ENCODE results near the gene LPP.

Gene LPP

DNA sequence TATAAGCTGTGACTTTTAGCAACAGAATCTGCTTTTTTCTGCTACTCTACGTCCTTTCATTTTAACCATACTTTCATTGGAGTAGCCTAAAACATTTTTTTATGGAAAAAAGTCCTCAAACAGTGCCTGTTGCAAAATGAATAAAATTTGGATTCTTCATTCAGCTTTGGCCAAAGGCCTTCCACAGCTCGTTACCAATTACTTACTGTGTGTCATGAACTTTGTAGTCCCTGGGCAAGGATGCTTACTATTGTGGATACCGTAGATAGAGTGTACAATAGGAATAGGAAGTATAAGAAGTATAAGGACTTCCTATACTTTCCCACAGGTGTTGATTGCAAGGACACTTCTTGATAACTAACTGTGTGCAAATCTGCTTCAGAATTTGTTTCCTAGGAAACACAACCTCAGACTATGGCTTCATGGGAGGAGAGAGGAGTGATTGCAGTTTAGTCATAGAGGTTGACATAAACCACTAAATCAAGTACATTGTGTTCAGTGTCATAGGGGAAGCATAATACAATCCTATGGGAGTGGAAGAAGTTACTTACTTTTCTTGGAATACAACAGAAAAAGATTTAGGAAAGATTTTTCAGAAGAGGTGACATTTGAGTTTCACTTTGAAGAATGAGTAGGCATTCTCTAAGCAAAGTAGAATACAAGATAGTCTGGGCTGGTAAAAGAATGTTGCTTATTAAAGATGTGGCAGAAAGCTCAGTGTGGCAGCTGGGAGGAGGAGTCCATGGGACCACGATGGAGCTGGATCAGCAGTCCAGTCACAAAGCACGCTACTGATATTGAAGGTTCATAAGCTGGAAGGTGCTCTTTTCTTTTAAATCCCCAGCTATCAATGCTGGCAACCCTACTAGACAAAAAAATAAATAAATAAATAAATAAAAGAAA is 708.1 kb downstream of the LPP start:
- no peak for DNase-seq
- in situ Hi-C loops (cut with HindIII; ENCODE audit: low pct_ligation_motif_present, low pct_unique_long_range_greater_than_20kb, low sequenced_read_pairs) = no loop called here

DNA sequence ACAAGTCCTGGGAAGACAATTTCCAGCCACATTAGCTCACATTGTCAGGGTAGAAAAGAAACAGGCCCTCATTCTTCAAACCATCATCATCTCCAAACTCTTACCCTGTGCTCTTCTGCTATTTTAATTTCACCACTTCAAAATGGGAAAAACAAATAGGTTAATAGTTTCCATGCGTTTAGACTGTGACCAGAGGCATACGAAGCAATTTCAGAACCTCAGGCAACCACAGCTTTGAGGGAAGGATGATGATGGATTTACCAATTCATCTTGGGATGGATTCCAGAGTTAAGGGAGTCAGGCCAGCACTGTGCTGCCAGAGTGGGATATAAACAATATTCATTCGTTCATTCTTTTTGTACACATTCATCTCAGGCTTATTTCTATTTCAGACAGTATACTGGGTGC is 710.0 kb downstream of the LPP start:
- in situ Hi-C loops (cut with HindIII; ENCODE audit: low pct_ligation_motif_present, low pct_unique_long_range_greater_than_20kb, low sequenced_read_pairs) = no loop called here
- no peak for DNase-seq

DNA sequence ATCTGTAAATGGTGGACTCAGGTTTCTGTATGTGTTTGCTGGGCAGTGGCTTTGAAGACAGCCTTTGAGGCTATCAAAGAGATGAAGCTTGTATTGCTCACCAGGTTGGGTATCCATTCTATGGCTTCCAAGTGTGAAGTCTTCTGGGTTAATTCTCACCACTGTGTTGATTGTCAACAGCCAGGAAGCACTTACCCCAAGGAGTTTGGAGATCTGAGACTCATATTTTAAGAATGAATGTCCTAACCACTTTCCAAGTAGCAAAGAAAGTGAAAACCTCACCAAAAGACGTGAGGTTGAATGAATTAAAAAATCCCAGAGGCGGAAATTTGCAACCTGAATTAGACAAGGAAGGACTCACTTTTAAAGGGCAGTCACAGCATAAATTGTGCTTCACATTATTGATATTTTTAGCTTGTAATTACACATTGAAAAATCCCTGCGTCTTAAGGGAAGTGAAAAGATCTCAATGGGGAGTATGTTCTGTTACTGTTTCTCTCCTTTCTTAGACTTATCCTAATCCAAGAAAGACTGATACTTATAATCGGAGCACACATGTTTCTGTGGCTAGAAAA is 713.8 kb downstream of the LPP start:
- no peak for DNase-seq
- in situ Hi-C loops (cut with HindIII; ENCODE audit: low pct_ligation_motif_present, low pct_unique_long_range_greater_than_20kb, low sequenced_read_pairs) = no loop called here

DNA sequence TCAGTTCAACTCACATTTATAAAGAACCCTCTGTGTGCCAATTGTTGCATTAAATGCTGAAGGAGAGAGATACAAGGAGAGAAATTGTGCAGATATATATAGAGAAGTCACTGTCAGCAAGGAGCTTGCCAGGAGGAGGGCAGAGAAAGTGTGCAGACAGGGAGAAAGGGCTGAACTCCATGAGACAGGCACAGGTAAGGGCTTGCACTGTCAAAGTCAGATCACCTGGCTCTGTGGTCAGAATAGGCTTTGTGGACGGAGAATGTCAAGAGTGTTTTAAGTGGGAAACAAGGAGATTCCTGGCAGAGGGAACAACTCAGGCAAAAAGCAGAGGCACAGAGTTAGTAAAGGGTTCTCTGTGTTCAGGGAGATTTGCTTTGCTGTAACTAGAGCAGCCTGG is 714.8 kb downstream of the LPP start:
- in situ Hi-C loops (cut with HindIII; ENCODE audit: low pct_ligation_motif_present, low pct_unique_long_range_greater_than_20kb, low sequenced_read_pairs) = no loop called here
- DNase-seq = no peak

DNA sequence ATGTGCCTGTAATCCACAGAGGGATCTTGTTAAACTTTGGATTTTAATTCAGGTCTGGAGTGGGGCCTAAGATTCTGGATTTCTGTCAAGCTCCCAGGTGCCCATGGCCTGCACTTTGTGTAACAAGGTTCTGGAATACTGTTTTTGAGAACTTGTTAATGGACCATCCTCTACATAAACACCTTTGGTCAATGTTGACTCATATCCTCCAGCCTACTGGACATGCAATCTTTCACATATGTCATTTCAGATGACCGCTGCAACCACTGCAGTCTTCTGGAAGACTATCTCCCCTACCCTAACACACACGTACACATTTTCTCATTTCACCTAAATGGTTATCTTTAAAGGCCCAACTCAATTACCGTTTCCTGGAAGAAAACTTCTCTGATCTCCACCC is 715.7 kb downstream of the LPP start:
- in situ Hi-C loops (cut with HindIII; ENCODE audit: low pct_ligation_motif_present, low pct_unique_long_range_greater_than_20kb, low sequenced_read_pairs) = no loop called here
- DNase-seq = no peak

DNA sequence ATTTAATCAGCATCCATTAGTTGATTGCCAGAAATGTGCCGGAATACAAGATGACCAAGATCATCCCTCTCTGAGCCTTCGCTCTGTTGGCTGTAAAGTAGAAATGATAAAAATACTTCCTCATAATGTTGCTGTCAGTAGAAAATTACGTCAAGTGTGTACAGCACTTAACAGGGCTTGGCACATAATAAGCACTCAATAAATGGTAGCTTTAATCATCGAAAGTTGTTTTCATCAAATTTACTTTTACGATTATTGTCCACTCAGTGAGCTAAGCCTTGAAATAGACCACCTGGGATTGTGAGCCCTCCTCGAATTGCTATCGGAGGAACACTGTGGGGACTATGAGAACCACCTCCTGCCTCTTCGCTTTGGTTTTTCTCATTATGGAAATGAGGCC is 716.5 kb downstream of the LPP start:
- in situ Hi-C loops (cut with HindIII; ENCODE audit: low pct_ligation_motif_present, low pct_unique_long_range_greater_than_20kb, low sequenced_read_pairs) = no loop called here
- DNase-seq = no peak

DNA sequence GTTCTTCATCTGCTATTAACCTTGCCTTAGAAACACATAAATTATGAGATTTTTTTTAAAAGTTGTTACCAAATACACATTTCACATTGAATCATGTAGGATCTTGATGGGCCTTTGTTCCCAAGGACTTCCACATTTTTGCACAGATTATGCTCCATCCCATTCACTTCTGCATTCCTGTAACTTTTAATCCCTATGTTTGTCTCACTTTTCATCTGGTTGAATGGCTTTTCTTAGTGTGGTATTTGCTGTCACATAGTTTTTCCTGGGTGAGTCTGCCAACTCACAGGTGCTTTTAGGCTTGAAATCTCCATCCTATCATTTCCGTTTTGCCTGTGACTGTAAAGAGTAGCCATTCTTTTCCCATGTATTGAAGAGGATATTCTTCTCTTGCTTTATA is 720.6 kb downstream of the LPP start:
- in situ Hi-C loops (cut with HindIII; ENCODE audit: low pct_ligation_motif_present, low pct_unique_long_range_greater_than_20kb, low sequenced_read_pairs) = no loop called here
- no peak for DNase-seq

DNA sequence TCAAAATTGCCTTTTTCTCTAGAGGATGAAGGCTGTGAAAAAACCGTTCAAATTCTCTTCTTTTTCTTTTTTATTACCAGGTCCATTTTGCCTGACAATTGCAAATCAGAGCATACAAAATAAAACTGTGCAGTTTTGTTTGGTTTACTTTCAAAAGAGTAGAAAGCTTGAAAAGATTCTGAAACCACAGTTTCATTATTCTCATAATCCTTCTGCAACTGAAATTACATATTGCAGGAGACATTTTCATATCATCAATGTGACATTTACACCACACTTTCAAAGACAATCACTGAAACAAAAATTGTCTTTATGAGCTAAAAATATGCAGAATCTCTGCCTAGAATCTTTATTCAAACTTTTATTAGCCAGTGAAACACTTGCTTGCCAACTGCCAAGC is 721.5 kb downstream of the LPP start:
- in situ Hi-C loops (cut with HindIII; ENCODE audit: low pct_ligation_motif_present, low pct_unique_long_range_greater_than_20kb, low sequenced_read_pairs) = no loop called here
- DNase-seq = no peak

DNA sequence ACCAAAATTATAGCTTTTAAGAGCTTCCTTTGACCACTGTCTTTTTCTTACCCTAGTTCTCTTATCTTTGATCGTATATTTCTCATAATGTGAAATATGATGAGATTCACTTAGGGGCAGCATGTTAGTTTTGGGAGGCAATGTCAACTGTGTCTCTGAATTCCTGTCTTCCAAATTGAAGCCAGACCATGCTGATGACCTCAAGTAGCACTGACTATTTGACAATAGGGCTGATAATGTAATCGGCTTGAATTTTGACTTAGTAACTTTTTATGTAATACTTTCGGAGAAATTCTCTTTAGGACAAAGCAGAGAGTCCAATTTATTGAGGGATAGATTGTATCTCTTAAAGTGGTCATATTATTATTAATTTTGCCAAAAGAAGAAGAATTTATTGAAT is 722.4 kb downstream of the LPP start:
- in situ Hi-C loops (cut with HindIII; ENCODE audit: low pct_ligation_motif_present, low pct_unique_long_range_greater_than_20kb, low sequenced_read_pairs) = no loop called here
- no peak for DNase-seq

DNA sequence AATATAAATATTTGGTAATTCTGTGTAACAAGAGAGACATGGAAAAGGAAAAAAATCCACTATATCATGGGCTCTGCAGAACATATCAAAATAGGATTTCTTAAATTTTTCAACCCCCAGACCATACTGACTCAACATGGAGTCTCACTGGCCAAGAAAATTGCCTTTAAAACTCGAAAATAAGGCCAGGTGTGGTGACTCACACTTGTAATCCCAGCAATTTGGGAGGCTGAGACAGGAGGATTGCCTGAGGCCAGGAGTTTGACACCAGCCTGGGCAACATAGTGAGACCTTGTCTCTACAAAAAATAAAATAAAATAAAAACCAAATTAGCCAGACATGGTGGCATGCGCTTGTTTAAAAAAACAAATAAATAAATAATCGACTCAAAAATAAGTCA is 723.4 kb downstream of the LPP start:
- DNase-seq = no peak
- in situ Hi-C loops (cut with HindIII; ENCODE audit: low pct_ligation_motif_present, low pct_unique_long_range_greater_than_20kb, low sequenced_read_pairs) = no loop called here

DNA sequence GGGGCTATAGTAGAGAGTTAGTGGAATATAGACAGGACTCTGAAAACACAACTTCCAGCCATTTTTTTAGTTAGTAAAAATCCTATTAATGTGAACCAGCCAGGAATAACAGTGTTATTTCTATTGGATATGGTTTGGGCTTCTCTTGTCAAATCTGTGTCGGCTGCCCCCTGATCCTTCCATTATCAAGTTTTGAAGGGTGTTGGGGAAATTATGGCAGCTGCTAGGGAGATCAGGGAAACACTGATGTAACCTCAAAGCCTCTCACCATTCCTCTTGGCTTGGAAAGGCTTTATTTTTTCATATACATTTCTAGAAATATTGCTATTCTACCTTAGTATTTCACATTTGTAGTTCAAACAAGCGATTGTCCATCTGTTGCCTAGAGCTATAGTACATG is 724.1 kb downstream of the LPP start:
- in situ Hi-C loops (cut with HindIII; ENCODE audit: low pct_ligation_motif_present, low pct_unique_long_range_greater_than_20kb, low sequenced_read_pairs) = no loop called here
- DNase-seq = no peak

DNA sequence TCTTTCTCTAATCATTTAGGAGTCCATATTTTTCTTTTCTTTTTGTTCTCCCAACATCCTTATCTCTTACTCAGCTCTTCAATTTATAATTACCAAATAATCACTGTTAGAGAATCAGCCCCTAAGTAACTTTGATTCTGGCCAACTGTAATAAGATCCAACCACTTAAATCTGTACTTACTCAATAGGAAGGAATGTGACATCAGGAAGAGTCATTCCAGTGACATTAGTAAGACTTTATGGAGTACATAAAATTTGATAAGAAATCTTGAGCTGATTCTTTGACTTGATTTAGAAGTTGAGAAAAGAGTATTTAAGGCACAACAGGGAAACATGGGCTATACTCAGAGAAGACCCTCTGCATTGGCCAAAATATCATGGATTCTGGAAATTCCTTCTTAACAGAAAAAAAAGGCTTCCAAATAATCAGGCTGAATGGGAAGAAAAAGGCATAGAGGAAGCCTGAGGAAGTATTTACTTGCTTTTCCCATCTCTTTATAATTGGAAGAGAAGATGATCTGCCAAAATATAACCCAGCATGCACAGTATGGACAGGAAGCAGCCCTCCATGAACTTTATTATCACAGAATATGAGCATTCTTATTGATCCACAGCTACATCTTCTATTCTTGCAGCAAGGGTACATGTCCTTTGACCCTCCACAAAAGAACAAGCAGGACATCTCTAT is 728.1 kb downstream of the LPP start:
- in situ Hi-C loops (cut with HindIII; ENCODE audit: low pct_ligation_motif_present, low pct_unique_long_range_greater_than_20kb, low sequenced_read_pairs) = no loop called here
- peak; percentile 81 for DNase-seq

DNA sequence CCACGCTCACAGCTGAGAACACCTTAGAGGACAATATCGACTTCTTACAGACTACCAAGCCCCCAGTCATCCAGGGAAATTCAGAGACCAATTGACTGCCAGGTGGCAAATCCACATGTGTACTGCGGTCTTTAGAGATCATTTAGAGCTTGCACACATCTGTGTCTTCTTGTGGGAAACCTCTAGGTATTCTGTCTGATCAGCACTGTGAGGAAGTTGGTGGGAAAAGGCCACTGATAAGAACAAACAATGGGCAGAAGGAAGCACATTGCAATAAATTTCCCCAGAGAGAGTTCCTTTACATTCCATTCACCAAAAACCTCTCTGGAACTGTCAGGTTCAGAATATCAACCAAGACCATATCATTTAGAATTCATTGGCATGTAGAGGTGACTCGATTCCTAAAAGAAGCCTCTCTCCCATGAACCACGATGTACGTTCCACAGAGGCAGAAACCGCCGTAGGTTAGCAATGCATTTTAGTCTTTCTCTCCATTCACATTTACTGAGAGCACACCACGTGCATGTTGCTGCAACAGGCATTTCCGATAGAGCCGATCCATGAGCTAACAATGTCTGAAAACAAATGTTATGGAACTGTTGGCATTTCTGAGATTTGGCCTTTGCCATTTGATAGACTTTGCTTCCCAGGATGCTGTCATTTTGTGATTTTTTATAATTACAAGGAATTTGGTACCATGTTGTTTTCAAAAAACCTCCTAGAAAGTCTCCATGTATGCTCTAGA is 730.5 kb downstream of the LPP start:
- DNase-seq = no peak
- in situ Hi-C loops (cut with HindIII; ENCODE audit: low pct_ligation_motif_present, low pct_unique_long_range_greater_than_20kb, low sequenced_read_pairs) = no loop called here

DNA sequence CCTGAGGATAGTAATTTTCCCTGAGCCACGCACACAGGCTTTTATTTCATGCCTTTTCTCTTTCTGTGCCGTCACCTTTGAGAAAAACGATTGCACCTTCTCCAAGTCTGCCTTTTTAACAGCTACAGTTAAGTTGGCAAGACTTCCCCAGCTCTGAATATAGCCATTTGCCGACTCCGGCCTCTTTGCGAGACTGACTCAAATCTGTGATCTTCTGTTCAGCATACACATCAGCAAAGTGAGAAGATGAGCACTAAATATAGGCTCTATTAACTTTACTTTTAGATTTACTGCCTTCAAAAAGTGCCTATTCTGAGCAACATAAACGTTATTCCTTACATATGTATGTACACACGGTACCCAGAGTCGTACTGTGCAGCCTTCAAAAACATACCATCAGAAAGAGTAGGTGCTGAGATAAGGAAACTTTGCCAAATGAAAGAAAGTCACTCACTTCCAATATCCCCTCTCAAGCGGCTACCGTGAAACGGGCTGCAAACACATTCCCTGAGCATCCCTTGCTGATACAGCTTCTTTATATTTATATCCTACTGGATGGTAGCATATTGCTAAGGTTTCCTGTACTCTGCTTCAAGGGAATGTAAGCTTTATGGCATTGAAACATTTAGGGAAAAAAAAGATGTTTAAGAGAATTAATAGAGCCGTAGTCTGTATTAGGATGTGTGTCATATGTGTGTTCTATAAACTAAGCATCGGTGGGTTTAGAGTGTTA is 734.5 kb downstream of the LPP start:
- in situ Hi-C loops (cut with HindIII; ENCODE audit: low pct_ligation_motif_present, low pct_unique_long_range_greater_than_20kb, low sequenced_read_pairs) = no loop called here
- DNase-seq = no peak

DNA sequence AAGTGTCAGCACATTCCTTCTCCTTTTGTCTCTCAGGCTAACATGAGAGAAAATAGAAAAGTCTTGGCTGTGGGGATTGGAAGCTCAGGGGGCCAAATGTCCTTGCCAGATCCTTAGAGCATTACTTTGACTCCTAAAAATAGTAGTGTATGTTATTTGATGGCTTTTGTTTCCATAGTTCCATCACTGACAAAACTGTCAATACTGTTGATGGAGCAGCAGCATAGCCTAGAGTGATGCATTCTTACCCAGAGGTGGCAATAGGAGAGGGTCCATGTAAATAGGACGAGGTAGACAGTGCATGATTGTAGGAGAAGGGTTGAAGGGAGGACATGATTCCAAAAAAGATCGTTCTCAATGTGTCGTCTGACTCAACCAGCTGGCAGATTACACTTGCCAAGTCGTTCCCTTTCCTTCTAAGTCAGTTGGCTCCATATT is 735.1 kb downstream of the LPP start:
- in situ Hi-C loops (cut with HindIII; ENCODE audit: low pct_ligation_motif_present, low pct_unique_long_range_greater_than_20kb, low sequenced_read_pairs) = no loop called here
- DNase-seq = no peak

DNA sequence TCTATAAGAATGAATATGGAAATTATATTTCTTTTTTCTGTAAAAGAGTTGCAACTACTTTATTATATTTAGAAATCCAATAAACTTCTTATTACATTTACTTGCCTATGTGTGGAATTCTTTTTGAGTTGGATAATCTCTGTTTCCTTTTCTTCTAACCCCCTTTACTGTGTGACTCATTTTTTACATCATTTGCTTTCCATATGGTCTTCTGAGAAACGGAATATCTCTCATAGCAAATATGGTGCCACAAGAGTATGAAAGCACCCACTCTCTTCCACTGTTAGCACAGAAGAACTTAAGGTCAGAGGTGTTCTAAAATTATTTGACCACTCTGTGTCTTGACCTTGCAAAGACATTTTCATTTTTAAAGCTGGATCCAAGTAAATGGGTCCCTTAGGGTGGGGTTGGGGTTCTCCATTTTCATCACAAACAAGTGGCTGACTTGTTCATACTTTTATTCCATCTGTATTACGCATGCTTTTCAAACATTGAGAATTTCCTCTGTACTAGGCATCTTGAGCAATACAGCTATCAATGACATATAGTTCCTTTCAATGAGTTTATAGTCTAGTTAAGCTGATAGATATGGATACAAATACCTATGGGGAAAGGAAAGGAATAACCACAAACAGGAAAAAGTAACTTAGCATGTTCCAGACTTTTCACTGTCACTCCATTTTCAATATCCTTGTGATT is 736.8 kb downstream of the LPP start:
- no peak for DNase-seq
- in situ Hi-C loops (cut with HindIII; ENCODE audit: low pct_ligation_motif_present, low pct_unique_long_range_greater_than_20kb, low sequenced_read_pairs) = no loop called here

DNA sequence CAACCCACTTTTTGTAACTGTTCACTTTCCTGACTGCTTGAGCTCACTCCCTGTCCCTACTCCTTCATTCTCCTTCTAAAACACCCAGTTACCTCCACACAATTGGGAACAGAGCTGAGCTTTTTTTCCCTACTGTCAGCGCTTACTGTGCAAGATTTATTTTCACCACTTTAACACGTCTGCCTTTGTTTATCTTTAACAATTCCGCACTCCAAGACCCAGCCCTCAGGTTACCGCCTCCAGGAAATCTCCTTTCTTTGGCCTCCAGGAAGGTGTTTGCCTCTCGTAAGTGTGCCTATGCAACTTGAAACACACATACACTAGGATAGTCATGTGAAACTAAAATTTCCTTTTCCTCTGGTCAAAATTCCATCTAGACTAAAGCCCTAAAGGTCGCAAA is 745.9 kb downstream of the LPP start:
- no peak for DNase-seq
- in situ Hi-C loops (cut with HindIII; ENCODE audit: low pct_ligation_motif_present, low pct_unique_long_range_greater_than_20kb, low sequenced_read_pairs) = no loop called here

DNA sequence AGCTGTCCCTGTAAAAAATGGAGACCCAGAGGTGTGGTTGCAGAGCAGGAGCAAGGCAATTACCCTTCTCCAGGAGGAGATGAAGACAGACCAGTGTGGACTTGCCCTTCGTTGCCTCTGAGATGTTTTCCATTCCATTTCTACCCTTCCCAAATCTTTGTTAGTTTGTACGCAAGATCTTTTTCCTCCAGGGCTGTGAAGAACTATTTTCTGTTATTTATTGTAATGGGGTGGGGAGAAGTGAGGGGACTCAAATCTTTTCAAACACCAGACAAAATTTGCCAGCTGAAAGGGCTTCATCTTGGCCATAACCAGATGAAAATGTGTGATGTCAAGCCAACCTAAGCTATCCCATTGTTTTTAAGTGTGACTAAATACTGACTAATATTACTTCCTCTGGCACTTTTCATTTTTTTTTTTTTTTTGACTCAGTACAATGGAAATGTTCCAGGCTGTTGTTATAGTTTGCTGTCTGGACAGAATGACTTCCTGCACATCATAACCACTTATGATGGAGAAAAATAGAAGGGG is 746.5 kb downstream of the LPP start:
- in situ Hi-C loops (cut with HindIII; ENCODE audit: low pct_ligation_motif_present, low pct_unique_long_range_greater_than_20kb, low sequenced_read_pairs) = no loop called here
- DNase-seq = peak; percentile 8

Data from ACHN (cell line).